NCI-H146 (cell line): Measurements from ENCODE around the gene KRTAP24-1.
A peak's percentile ranks its signal among the peaks of the same experiment; 100 is the strongest.

Experiments used
- DNase-seq: peaks from one replicate; lab custom pipeline; 2025; lab: John Stamatoyannopoulos, UW

The KRTAP24-1 gene

DNA sequence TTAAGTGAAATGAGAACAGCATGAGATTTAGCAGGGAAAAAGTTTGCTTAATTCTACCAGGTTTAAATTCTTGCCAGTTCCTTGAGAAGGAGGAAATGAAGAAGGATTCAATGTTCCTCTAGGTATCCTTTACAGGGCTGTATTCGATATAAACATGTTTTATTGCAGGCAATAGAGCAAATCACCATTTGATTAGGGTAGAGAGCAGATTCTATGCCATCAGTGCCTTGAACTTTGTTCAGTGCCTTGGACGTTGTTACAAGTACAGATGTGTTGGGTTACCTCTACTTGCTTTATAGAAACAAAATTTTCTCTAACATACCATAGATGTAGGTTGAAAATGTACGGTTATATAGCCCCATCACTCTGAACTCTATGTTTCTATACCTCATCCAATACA, 48.7 kb downstream of the KRTAP24-1 start:
- DNase-seq, result no peak

- peak; percentile 26 for DNase-seq
Measured at GRCh38 chr21:30233228-30234020, 49.3 kb downstream of the KRTAP24-1 start.

GRCh38 chr21:30232011-30232410, 50.7 kb downstream of the KRTAP24-1 start:
- no peak for DNase-seq
